Measurements from ENCODE around the gene EGFL7.

EGFL7 gene

GRCh38 chr9:136662656-136663581 is at the start of gene EGFL7:
Gene EGFL7, plus strand, starts transcription at chr9:136662916. Its CDS starts 5,367 bp downstream, at chr9:136668283.
- no peak for TF ChIP-seq CTCF (IDR thresholded peaks at IDR 0.05; ENCODE audit: borderline replicate concordance, control extremely low read depth, extremely low read depth, insufficient read depth, missing control alignments)
- in situ Hi-C loops (cut with MboI; ENCODE audit: low sequenced_read_pairs, unreplicated experiment) = no loop called here
- no peak for DNase-seq (ENCODE audit: low spot score)

- no peak for DNase-seq (ENCODE audit: low spot score)
- in situ Hi-C loops (cut with MboI; ENCODE audit: low sequenced_read_pairs, unreplicated experiment) = no loop called here
- no peak for TF ChIP-seq CTCF (IDR thresholded peaks at IDR 0.05; ENCODE audit: borderline replicate concordance, control extremely low read depth, extremely low read depth, insufficient read depth, missing control alignments)
Observed at GRCh38 chr9:136613824-136614371, 48.8 kb upstream of the EGFL7 start.

GRCh38 chr9:136614372-136614922 is 48.3 kb upstream of the EGFL7 start:
- TF ChIP-seq CTCF (IDR thresholded peaks at IDR 0.05; ENCODE audit: borderline replicate concordance, control extremely low read depth, extremely low read depth, insufficient read depth, missing control alignments) = no peak
- in situ Hi-C loops (cut with MboI; ENCODE audit: low sequenced_read_pairs, unreplicated experiment) = no loop called here
- DNase-seq (ENCODE audit: low spot score) = no peak

DNA sequence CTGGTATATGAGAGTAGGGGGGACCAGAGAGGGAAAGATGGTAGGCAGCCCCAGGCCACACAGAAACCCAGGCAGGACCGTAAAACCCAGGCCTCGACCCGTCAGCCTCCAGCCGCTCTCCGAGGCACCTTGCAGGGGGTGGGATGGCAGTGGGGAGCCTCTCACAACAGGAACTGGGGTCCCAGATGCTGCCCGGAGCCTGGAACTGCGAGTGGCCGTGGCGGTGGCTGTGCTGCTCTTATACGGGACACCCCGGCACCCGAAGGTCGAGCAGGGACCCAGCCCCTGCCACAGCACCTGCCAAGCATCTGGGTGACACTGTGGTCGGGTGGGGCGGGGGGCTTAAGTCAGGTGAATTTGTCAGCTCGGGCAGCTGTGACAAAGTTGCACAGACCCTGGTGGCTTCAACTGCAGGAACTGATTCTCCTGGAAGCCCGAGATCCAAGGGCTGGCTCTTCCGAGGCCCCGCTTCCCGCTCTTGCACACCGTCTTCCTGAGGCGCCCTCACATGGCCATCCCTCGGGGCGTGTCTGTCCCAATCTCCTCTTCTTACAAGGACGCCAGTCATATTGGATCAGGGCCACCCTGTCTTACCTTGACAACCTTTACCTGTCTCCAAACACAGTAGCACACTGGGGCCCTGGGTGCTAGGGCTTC is 47.6 kb upstream of the EGFL7 start:
- in situ Hi-C loops (cut with MboI; ENCODE audit: low sequenced_read_pairs, unreplicated experiment) = no loop called here
- no peak for TF ChIP-seq CTCF (IDR thresholded peaks at IDR 0.05; ENCODE audit: borderline replicate concordance, control extremely low read depth, extremely low read depth, insufficient read depth, missing control alignments)
- no peak for DNase-seq (ENCODE audit: low spot score)

DNA sequence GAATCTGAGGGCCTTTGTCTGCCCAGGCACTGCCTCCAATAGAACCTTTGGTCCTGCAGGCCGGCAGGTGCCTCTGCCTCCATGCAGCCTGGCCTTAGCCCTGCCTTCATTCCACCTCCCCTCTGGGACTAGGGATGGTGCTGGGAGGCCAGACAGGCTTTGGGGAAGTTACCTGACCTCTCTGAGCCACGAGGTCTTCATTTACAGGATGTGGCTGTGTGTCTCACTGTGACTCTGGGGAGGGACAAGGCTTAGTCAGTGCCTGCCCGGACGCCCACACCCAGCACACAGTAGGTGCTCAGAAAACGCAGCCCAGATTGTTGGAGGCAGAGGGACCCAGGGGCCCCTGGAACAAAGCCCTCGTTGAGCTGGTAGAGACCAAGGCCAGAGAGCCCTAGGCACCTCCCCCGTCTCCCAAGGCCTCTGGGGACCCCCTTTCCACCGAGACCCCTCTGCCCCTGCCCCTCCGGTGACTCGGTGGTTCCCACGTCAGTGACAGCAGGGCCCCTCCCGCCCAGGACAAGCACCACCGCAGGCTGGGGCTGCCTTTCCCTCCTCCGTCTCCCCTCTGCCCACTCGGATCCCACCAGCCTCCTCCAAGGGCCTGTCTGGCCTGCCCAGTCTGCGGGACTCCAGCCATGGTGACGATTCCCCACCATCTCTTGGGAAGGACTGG is 46.9 kb upstream of the EGFL7 start:
- TF ChIP-seq CTCF (IDR thresholded peaks at IDR 0.05; ENCODE audit: borderline replicate concordance, control extremely low read depth, extremely low read depth, insufficient read depth, missing control alignments) = no peak
- in situ Hi-C loops (cut with MboI; ENCODE audit: low sequenced_read_pairs, unreplicated experiment) = no loop called here
- DNase-seq (ENCODE audit: low spot score) = peak; percentile 55

DNA sequence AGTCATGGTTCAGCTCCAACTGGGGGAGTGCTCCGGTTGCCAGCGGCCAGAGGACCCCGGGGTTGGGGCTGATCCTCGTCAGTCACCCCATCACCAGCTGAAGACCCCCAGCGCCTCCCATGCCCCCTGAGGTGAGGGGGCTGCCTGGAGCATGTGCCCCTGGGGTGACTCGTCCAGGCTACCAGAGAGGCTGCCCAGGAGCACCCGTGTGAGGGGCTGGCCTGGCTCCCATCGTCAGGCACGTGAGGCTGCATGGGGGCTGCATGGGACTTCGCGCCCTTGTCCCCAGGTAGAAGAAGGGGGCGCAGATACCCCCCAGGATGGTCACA is 46.4 kb upstream of the EGFL7 start:
- in situ Hi-C loops (cut with MboI; ENCODE audit: low sequenced_read_pairs, unreplicated experiment) = no loop called here
- no peak for DNase-seq (ENCODE audit: low spot score)
- TF ChIP-seq CTCF (IDR thresholded peaks at IDR 0.05; ENCODE audit: borderline replicate concordance, control extremely low read depth, extremely low read depth, insufficient read depth, missing control alignments) = no peak
